Activated CD4-positive, alpha-beta memory T cell treated with anti-CD3 and anti-CD28 coated beads, Interleukin-2, amount 10 ng/mL, durations not matched to agents 7 days and 5 days (primary cell): ENCODE results near the gene CEP131. TPM values are rescaled to one million over a fixed set of nuclear protein-coding genes. Genes with fewer than 3 reads are reported as not detected.

Experiments
- CTCF ChIA-PET: fragments of 350-600 bp; sonication (Branson Sonifier 250); formaldehyde crosslinking; loops from one replicate; lab custom pipeline; 2021; ENCODE audit warnings: antibody characterized with exemption, inconsistent platforms; lab: Charles Lee
- POLR2A ChIA-PET: fragments of 350-600 bp; sonication (Branson Sonifier 250); formaldehyde crosslinking; loops from one replicate; lab custom pipeline; 2021; ENCODE audit warnings: antibody characterized with exemption; lab: Charles Lee
- DNase-seq: peaks from one replicate; pipeline ENCODE4 v3.0.0-alpha.2; 2020
- H3K27ac Mint-ChIP-seq: one replicate; pipeline ENCODE4 v1.8.0; 2021; ENCODE audit warnings: mild to moderate bottlenecking, mixed read lengths
- H3K27me3 Mint-ChIP-seq: one replicate; pipeline ENCODE4 v1.8.0; 2021; ENCODE audit warnings: mixed read lengths
- H3K36me3 Mint-ChIP-seq: one replicate; pipeline ENCODE4 v1.8.0; 2021; ENCODE audit warnings: low read depth, mixed read lengths
- H3K4me1 Mint-ChIP-seq: one replicate; pipeline ENCODE4 v1.8.0; 2021; ENCODE audit warnings: mixed read lengths
- H3K4me3 Mint-ChIP-seq: one replicate; pipeline ENCODE4 v1.8.0; 2021; ENCODE audit warnings: mild to moderate bottlenecking, mixed read lengths
- H3K9me3 Mint-ChIP-seq: one replicate; pipeline ENCODE4 v1.8.0; 2021; ENCODE audit warnings: mixed read lengths
- total RNA-seq, 2 experiments: library from RNA; stranded (reverse); gene quantifications; one replicate each; pipeline ENCODE4 v1.2.3, GENCODE V29; 2021

The CEP131 gene
- total RNA-seq, 2 experiments from 2014 or later, result 10.1 to 11.6 TPM

GRCh38 chr17:81164371-81165245, 58.2 kb downstream of the CEP131 start:
- H3K27me3 Mint-ChIP-seq, result peaks cover 14% of the 10 kb centered on the region
- no peaks in the 10 kb centered on the region for H3K9me3 Mint-ChIP-seq
- CTCF ChIA-PET, result no interaction called here
- no peaks in the 10 kb centered on the region for H3K4me1 Mint-ChIP-seq
- no peaks in the 10 kb centered on the region for H3K36me3 Mint-ChIP-seq
- no peak overlapping the region for H3K27ac Mint-ChIP-seq
- no peak for DNase-seq
- H3K4me3 Mint-ChIP-seq, result no peak overlapping the region
- POLR2A ChIA-PET, result no interaction called here

GRCh38 chr17:81163703-81164370, 58.9 kb downstream of the CEP131 start:
- Mint-ChIP-seq H3K36me3 (no peaks in the 10 kb centered on the region), H3K27ac (no peak overlapping the region), H3K27me3 (peaks cover 14% of the 10 kb centered on the region), H3K4me3 (no peak overlapping the region), H3K9me3 (no peaks in the 10 kb centered on the region), H3K4me1 (no peaks in the 10 kb centered on the region)
- no peak for DNase-seq
- CTCF ChIA-PET, result no interaction called here
- POLR2A ChIA-PET, result no interaction called here

- Mint-ChIP-seq H3K4me1 (no peaks in the 10 kb centered on the region), H3K27ac (no peak overlapping the region), H3K27me3 (peaks cover 14% of the 10 kb centered on the region), H3K9me3 (no peaks in the 10 kb centered on the region), H3K4me3 (no peak overlapping the region), H3K36me3 (no peaks in the 10 kb centered on the region)
- no peak for DNase-seq
- ChIA-PET CTCF (no interaction called here), POLR2A (no interaction called here)
Observed at GRCh38 chr17:81163051-81163695, 59.6 kb downstream of the CEP131 start.

GRCh38 chr17:81162491-81162890, 60.3 kb downstream of the CEP131 start:
- Mint-ChIP-seq H3K27me3 (peaks cover 14% of the 10 kb centered on the region), H3K27ac (no peak overlapping the region), H3K36me3 (no peaks in the 10 kb centered on the region), H3K9me3 (no peaks in the 10 kb centered on the region), H3K4me1 (no peaks in the 10 kb centered on the region), H3K4me3 (no peak overlapping the region)
- POLR2A ChIA-PET, result no interaction called here
- CTCF ChIA-PET, result no interaction called here
- no peak for DNase-seq

GRCh38 chr17:81161972-81162371, 60.8 kb downstream of the CEP131 start:
- Mint-ChIP-seq H3K27me3 (peaks cover 10% of the 10 kb centered on the region), H3K36me3 (no peaks in the 10 kb centered on the region), H3K27ac (no peak overlapping the region), H3K9me3 (no peaks in the 10 kb centered on the region), H3K4me3 (no peak overlapping the region), H3K4me1 (no peaks in the 10 kb centered on the region)
- DNase-seq, result no peak
- ChIA-PET POLR2A (no interaction called here), CTCF (no interaction called here)

- H3K27ac Mint-ChIP-seq, result no peak overlapping the region
- ChIA-PET CTCF (no interaction called here), POLR2A (no interaction called here)
- H3K9me3 Mint-ChIP-seq, result no peaks in the 10 kb centered on the region
- no peaks in the 10 kb centered on the region for H3K4me1 Mint-ChIP-seq
- H3K4me3 Mint-ChIP-seq, result no peak overlapping the region
- no peaks in the 10 kb centered on the region for H3K36me3 Mint-ChIP-seq
- no peak for DNase-seq
- peaks cover 8% of the 10 kb centered on the region for H3K27me3 Mint-ChIP-seq
Observed at GRCh38 chr17:81161536-81161935, 61.2 kb downstream of the CEP131 start.

GRCh38 chr17:81160747-81161453, 61.9 kb downstream of the CEP131 start:
- ChIA-PET CTCF (no interaction called here), POLR2A (no interaction called here)
- no peaks in the 10 kb centered on the region for H3K9me3 Mint-ChIP-seq
- H3K27me3 Mint-ChIP-seq, result peaks cover 8% of the 10 kb centered on the region
- H3K4me1 Mint-ChIP-seq, result no peaks in the 10 kb centered on the region
- no peak overlapping the region for H3K4me3 Mint-ChIP-seq
- DNase-seq, result no peak
- H3K27ac Mint-ChIP-seq, result no peak overlapping the region
- H3K36me3 Mint-ChIP-seq, result no peaks in the 10 kb centered on the region

- ChIA-PET CTCF (no interaction called here), POLR2A (no interaction called here)
- peak; percentile 22 for DNase-seq
- Mint-ChIP-seq H3K4me3 (no peak overlapping the region), H3K9me3 (no peaks in the 10 kb centered on the region), H3K27me3 (peaks cover 8% of the 10 kb centered on the region), H3K4me1 (no peaks in the 10 kb centered on the region), H3K27ac (no peak overlapping the region), H3K36me3 (no peaks in the 10 kb centered on the region)
Observed at GRCh38 chr17:81160306-81160705, 62.5 kb downstream of the CEP131 start.

- peaks cover 6% of the 10 kb centered on the region for H3K27me3 Mint-ChIP-seq
- H3K4me3 Mint-ChIP-seq, result no peak overlapping the region
- no peak for DNase-seq
- CTCF ChIA-PET, result no interaction called here
- no peaks in the 10 kb centered on the region for H3K9me3 Mint-ChIP-seq
- H3K27ac Mint-ChIP-seq, result no peak overlapping the region
- POLR2A ChIA-PET, result interaction anchor here (1.0 kb wide), 1 partner anchor 9 kb away, joined by 3 read pairs; no protein-coding TSS in a partner anchor
- H3K36me3 Mint-ChIP-seq, result no peaks in the 10 kb centered on the region
- no peaks in the 10 kb centered on the region for H3K4me1 Mint-ChIP-seq
Observed at GRCh38 chr17:81159611-81160265, 63.0 kb downstream of the CEP131 start.

GRCh38 chr17:81158688-81159590, 63.8 kb downstream of the CEP131 start:
- ChIA-PET POLR2A (interaction anchor here (1.0 kb wide), 1 partner anchor 8 kb away, joined by 3 read pairs; no protein-coding TSS in a partner anchor), CTCF (no interaction called here)
- peaks cover 4% of the 10 kb centered on the region for H3K27me3 Mint-ChIP-seq
- no peaks in the 10 kb centered on the region for H3K36me3 Mint-ChIP-seq
- no peak for DNase-seq
- H3K9me3 Mint-ChIP-seq, result no peaks in the 10 kb centered on the region
- H3K4me3 Mint-ChIP-seq, result no peak overlapping the region
- no peak overlapping the region for H3K27ac Mint-ChIP-seq
- H3K4me1 Mint-ChIP-seq, result no peaks in the 10 kb centered on the region

- DNase-seq, result no peak
- H3K36me3 Mint-ChIP-seq, result no peaks in the 10 kb centered on the region
- H3K27me3 Mint-ChIP-seq, result peaks cover 6% of the 10 kb centered on the region
- ChIA-PET POLR2A (no interaction called here), CTCF (no interaction called here)
- no peak overlapping the region for H3K4me3 Mint-ChIP-seq
- peaks cover 3% of the 10 kb centered on the region for H3K4me1 Mint-ChIP-seq
- H3K27ac Mint-ChIP-seq, result no peak overlapping the region
- no peaks in the 10 kb centered on the region for H3K9me3 Mint-ChIP-seq
Observed at GRCh38 chr17:81157848-81158687, 64.7 kb downstream of the CEP131 start.
